ENCODE measurements around the gene NDUFS4. TPM values are rescaled to one million over a fixed set of nuclear protein-coding genes. Genes with fewer than 3 reads are reported as not detected.
"Not testable (repeated sequence)": the region's sequence is repeated elsewhere in the genome, so short reads cannot be mapped to it uniquely, and the experiment has no call there.

NDUFS4 gene
- total RNA-seq, 1 donor from 2014 or later: 78.7 TPM

GRCh38 chr5:53678981-53679660 is 118.7 kb downstream of the NDUFS4 start:
- no peak for DNase-seq (ENCODE audit: low read depth, low spot score)
- H3K27ac Mint-ChIP-seq (ENCODE audit: unreplicated experiment): no peak overlapping the region
- H3K36me3 Mint-ChIP-seq (ENCODE audit: low read depth): peaks cover 6% of the 10 kb centered on the region
- H3K4me3 Mint-ChIP-seq: no peak overlapping the region
- no peak for TF ChIP-seq CTCF (conservative IDR thresholded peaks at IDR 0.05)
- no peaks in the 10 kb centered on the region for H3K27me3 Mint-ChIP-seq (ENCODE audit: low read depth)
- no peaks in the 10 kb centered on the region for H3K9me3 Mint-ChIP-seq
- H3K4me1 Mint-ChIP-seq: no peaks in the 10 kb centered on the region

GRCh38 chr5:53681079-53681478 is 120.6 kb downstream of the NDUFS4 start:
- Mint-ChIP-seq H3K27me3 (ENCODE audit: low read depth) (no peaks in the 10 kb centered on the region), H3K4me1 (no peaks in the 10 kb centered on the region), H3K9me3 (no peaks in the 10 kb centered on the region), H3K4me3 (no peak overlapping the region), H3K27ac (ENCODE audit: unreplicated experiment) (no peak overlapping the region), H3K36me3 (ENCODE audit: low read depth) (peaks cover 11% of the 10 kb centered on the region)
- no peak for TF ChIP-seq CTCF (conservative IDR thresholded peaks at IDR 0.05)
- DNase-seq (ENCODE audit: low read depth, low spot score): no peak

- no peaks in the 10 kb centered on the region for H3K4me1 Mint-ChIP-seq
- H3K27ac Mint-ChIP-seq (ENCODE audit: unreplicated experiment): no peak overlapping the region
- TF ChIP-seq CTCF (conservative IDR thresholded peaks at IDR 0.05): no peak
- peaks cover 56% of the 10 kb centered on the region for H3K36me3 Mint-ChIP-seq (ENCODE audit: low read depth)
- peaks cover 29% of the 10 kb centered on the region for H3K9me3 Mint-ChIP-seq
- no peak overlapping the region for H3K4me3 Mint-ChIP-seq
- no peak for DNase-seq (ENCODE audit: low read depth, low spot score)
- no peaks in the 10 kb centered on the region for H3K27me3 Mint-ChIP-seq (ENCODE audit: low read depth)
These were observed 130.6 kb downstream of the NDUFS4 start for GRCh38 chr5:53691014-53691413.

GRCh38 chr5:53694520-53695022 is 134.1 kb downstream of the NDUFS4 start:
- no peak overlapping the region for H3K27ac Mint-ChIP-seq (ENCODE audit: unreplicated experiment)
- no peaks in the 10 kb centered on the region for H3K4me1 Mint-ChIP-seq
- TF ChIP-seq CTCF (conservative IDR thresholded peaks at IDR 0.05): no peak
- peaks cover 41% of the 10 kb centered on the region for H3K36me3 Mint-ChIP-seq (ENCODE audit: low read depth)
- H3K4me3 Mint-ChIP-seq: no peak overlapping the region
- no peak for DNase-seq (ENCODE audit: low read depth, low spot score)
- H3K9me3 Mint-ChIP-seq: peaks cover 42% of the 10 kb centered on the region
- no peaks in the 10 kb centered on the region for H3K27me3 Mint-ChIP-seq (ENCODE audit: low read depth)

- not testable (repeated sequence) for DNase-seq (ENCODE audit: low read depth, low spot score)
These were observed 150.0 kb downstream of the NDUFS4 start for GRCh38 chr5:53710405-53710804.

GRCh38 chr5:53712327-53712726 is 151.9 kb downstream of the NDUFS4 start:
- no peaks in the 10 kb centered on the region for H3K27me3 Mint-ChIP-seq (ENCODE audit: low read depth)
- no peak for DNase-seq (ENCODE audit: low read depth, low spot score)
- H3K9me3 Mint-ChIP-seq: peaks cover 22% of the 10 kb centered on the region
- no peak overlapping the region for H3K4me3 Mint-ChIP-seq
- H3K36me3 Mint-ChIP-seq (ENCODE audit: low read depth): peaks cover 9% of the 10 kb centered on the region
- no peak overlapping the region for H3K27ac Mint-ChIP-seq (ENCODE audit: unreplicated experiment)
- H3K4me1 Mint-ChIP-seq: no peaks in the 10 kb centered on the region
- TF ChIP-seq CTCF (conservative IDR thresholded peaks at IDR 0.05): no peak

More at GRCh38 chr5:53710405-53710804, 150.0 kb downstream of the NDUFS4 start:
- not testable (repeated sequence) for H3K36me3 Mint-ChIP-seq (ENCODE audit: low read depth); H3K4me3 Mint-ChIP-seq; H3K27ac Mint-ChIP-seq (ENCODE audit: unreplicated experiment); H3K4me1 Mint-ChIP-seq; H3K27me3 Mint-ChIP-seq (ENCODE audit: low read depth)
- peaks cover 26% of the 10 kb centered on the region for H3K9me3 Mint-ChIP-seq
